CD4-positive, alpha-beta T cell treated with Interleukin-4 for 1 hour (primary cell): ENCODE results near the gene SLC39A3.

ENCODE experiments used
- DNase-seq, 2 donors: peaks; one replicate each; pipeline ENCODE4 v3.0.0-alpha.2; 2020 to 2022

SLC39A3 gene

DNA sequence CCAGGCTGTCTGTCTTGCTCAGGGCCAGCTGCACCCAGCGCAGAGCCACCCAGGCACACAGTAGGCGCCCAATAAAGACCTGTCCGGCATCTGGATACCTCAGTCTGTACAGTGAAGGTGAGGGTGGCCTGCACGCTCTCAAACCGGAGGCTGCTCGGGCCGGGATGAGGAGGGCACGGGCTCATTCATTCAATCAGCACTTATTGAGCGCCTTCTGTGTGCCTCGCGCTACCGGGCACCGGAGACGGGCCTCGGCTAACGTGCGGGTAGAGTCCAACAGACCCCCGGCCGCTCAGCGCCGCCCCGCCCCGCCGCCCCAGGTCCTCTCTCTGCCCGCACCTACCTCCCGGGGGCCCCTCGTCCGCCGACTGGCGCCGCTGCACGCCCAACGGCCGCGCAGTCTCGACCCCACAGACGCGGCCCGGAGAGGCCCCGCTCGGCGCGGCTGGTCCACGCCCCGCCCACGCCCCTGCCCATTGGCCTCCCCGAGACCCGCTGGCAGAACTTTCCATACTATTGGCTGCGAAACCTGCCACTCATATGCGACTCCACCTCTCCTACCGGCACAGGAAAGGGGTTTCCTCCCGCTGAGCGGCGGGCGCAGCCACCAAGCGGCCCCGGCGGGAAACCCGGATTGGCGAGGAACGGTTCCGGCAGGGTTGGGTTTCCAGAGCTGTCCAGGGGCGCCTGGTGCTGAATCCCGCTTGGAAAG lies at the start of gene SLC39A3:
SLC39A3 (minus strand) TSS at position 416 of the 712 bp plus-strand sequence. CDS start 2,760 bp downstream, outside the sequence.
- peak; percentile 98 to 99 for DNase-seq

DNA sequence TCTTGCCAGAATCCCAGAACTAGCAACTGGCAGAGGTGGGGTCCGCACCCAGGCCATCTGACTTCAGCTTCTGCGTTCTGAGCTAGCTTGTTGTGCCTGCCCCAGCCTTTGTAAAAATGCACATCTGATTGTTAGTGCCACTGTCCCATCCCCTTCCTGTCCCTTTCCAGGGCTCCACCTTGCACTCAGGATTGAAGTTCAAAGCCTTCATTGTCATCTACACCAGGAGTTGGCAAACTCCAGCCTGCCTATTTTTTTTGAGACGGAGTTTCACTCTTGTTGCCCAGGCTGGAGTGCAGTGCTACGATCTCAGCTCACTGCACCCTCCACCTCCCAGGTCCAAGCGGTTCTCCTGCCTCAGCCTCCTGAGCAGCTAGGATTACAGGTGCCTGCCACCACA lies 48.4 kb upstream of the SLC39A3 start:
- DNase-seq = no peak

- no peak for DNase-seq
Observed at GRCh38 chr19:2787115-2787514, 47.3 kb upstream of the SLC39A3 start.

- DNase-seq = peak; percentile 98 to 99
Observed at GRCh38 chr19:2785244-2785997, 45.6 kb upstream of the SLC39A3 start, which contains the start of gene THOP1. THOP1 (plus strand) TSS chr19:2785503; CDS start chr19:2785663, 160 bp downstream.

GRCh38 chr19:2783781-2784145 lies 43.9 kb upstream of the SLC39A3 start:
- DNase-seq = no peak

- DNase-seq = peak; percentile 98 to 99
Observed at GRCh38 chr19:2782936-2783780, 43.3 kb upstream of the SLC39A3 start, which contains the start of gene SGTA. SGTA (minus strand) TSS chr19:2783273; CDS start chr19:2769068, 14,205 bp downstream.

DNA sequence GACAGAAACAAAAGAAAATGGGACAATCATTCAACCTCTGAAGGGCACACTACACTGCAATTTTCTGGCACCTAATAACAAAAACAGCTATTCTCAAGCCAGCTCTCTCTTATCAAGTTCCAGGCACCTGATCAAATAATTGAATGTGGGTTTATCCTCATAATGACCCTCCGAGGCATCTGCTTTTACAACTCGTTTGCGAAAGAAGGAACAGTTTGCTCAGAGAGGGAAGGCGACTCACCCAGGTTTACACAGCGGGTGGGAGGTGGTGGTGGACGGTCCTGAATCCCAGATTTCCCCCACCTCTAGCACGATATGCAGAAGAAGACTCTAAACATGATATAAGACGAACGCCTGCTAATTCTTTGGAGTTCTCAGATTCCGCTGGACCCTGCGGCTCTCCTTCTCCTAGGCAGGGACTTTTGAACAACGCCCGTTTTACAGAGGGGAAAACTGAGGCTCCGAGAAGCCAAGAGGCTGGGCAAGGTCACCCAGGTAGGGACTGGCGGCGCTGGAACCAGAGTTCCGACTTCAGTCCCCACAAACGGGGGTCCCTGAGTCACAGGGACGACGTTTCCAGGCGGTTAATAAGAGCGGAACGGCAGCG lies 42.6 kb upstream of the SLC39A3 start:
- no peak for DNase-seq

DNA sequence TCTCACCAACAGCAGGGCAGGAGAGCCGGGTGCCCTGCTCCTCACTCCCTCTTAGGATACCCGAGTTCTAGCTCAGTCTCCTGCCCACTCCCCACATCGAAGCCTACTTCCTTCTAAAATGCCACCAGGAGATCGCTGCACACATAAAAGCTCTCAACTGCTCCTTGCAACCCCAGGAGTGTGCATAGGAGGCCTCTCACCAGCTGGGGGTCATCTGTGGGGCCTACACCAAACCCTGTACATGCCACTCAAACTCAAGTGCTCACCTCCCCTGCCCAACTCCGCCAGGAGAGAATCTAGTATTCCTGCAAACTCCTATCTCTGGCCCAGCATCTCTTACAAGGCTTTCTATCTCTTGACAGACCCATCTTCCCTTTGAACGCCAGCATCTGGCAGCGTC lies 40.5 kb upstream of the SLC39A3 start:
- no peak for DNase-seq

- DNase-seq = no peak
Observed at GRCh38 chr19:2779121-2779740, 39.4 kb upstream of the SLC39A3 start.

DNA sequence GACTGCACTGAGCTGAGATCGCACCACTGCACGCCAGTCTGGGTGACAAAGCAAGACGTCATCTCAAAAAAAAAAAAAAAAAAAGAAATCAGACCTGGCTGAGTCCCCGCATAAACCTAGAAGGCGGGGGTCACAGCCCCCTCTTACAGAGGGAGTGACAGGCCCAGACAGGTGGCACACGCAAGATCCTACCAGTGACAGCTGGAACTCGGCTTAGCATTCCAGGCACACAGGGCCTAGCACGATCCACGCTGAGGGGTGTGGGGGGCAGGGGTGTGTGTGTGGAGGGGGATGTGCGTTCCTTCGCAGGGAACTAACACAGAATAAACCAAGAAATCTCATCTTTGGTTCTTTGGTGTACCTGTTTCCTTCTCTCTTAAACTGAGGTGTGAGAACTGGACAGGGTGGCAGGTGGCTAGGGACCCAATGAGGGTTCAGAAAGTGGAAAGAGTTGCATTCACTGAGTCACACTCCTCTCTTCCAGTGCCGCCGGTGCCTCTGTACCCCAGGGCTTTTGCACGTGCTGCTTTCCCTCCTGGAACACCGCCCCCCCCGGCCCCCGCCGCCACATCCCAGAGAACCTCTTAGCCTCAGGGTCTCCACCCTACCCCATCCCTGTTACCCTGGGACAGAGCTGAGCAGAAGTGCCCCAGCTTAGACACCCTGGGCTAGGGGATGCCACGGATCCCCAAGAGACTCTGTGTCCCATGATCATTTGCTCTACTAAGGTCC lies 38.3 kb upstream of the SLC39A3 start:
- DNase-seq = no peak

- DNase-seq = peak; percentile 71 to 76
Observed at GRCh38 chr19:2775556-2776430, 36.0 kb upstream of the SLC39A3 start.

GRCh38 chr19:2774953-2775555 lies 35.2 kb upstream of the SLC39A3 start:
- DNase-seq = no peak

DNA sequence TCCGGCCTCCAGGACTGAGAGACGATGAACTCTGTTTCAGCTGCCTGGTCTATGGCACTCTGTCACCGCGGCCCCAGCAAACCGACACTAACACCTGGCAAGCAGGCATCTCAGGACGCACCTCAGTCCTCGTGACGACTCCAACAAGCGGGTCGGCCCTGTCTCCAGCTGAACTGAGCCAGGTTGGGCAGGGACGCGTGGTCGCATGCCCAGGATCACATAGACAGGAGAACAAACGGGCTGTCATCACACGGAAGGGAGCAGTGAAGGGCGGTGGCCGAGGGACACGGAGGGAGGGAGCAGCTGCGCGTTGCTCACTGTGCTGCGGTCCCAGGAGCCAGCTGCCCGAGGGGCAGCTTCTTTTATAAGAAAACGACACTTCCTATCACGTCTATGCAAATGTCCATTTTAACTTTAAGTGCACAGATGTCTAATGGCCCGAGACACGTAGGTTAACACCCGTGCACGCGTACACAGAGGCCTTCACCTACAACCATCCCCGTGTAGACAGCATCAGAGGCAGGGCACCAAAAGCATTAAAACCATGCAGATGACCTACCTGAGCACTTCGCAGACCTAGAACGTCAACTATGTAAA lies 34.4 kb upstream of the SLC39A3 start:
- no peak for DNase-seq

GRCh38 chr19:2771786-2772674 lies 32.2 kb upstream of the SLC39A3 start:
- DNase-seq = no peak

- no peak for DNase-seq
Observed at GRCh38 chr19:2770055-2771013, 30.5 kb upstream of the SLC39A3 start.

DNA sequence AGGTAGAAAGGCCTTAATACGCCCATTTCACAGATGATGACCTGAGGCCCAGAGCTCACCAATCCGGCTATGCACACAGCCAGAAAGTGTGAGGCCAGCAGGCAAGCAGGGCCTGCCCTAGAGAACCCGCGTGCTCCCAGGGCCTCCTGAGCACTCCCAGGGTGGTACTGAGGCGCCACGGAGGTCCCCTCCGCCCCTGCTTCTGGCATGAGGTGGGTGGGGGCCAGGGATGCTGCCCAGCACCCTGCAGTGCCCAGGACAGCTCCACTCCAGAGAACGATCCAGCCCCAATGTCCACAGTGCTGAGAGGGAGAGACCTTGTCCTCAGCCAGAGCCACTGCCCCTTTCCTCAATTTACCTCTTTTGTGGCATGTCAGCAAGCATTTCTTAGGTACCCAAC lies 29.4 kb upstream of the SLC39A3 start:
- no peak for DNase-seq
